Measurements from ENCODE around the gene AFF2. TPM values are rescaled to one million over a fixed set of nuclear protein-coding genes. Genes with fewer than 3 reads are reported as not detected.

The AFF2 gene
- total and polyA plus RNA-seq, 5 donors from 2014 or later = 1.1 TPM; not detected in 4

GRCh38 chrX:148942754-148943153, 442.3 kb downstream of the AFF2 start:
- Mint-ChIP-seq H3K9me3 (peaks cover 0 to 3% (median 0%) of the 10 kb centered on the region in 7 donors), H3K4me3 (no peak overlapping the region), H3K27ac (no peak overlapping the region), H3K36me3 (no peaks in the 10 kb centered on the region), H3K27me3 (no peaks in the 10 kb centered on the region), H3K4me1 (no peaks in the 10 kb centered on the region)
- DNase-seq (no peak), ATAC-seq (ENCODE audit: low read depth in 2 of 2) (no peak)
- no peaks in the 10 kb centered on the region for H3K4me1 ChIP-seq (ENCODE audit: control insufficient read depth, insufficient read depth, low read length, poor library complexity, severe bottlenecking)
- no peak overlapping the region for H3K27ac ChIP-seq (ENCODE audit: insufficient read depth, low read length, poor library complexity, severe bottlenecking)
- no peaks in the 10 kb centered on the region for H3K27me3 ChIP-seq (ENCODE audit: control insufficient read depth, insufficient read depth, low read length)
- no peak overlapping the region for H3K4me3 ChIP-seq (ENCODE audit: low read depth, low read length)
- no peaks in the 10 kb centered on the region for H3K36me3 ChIP-seq (ENCODE audit: control insufficient read depth, insufficient read depth, low read length)
- H3K9me3 ChIP-seq (ENCODE audit: control insufficient read depth in 2 of 2, low read length in 2 of 2) = no peaks in the 10 kb centered on the region

GRCh38 chrX:148947399-148947975, 447.1 kb downstream of the AFF2 start:
- Histone ChIP-seq H3K4me3 (ENCODE audit: low read depth, low read length) (no peak overlapping the region), H3K27me3 (ENCODE audit: control insufficient read depth, insufficient read depth, low read length) (no peaks in the 10 kb centered on the region), H3K36me3 (ENCODE audit: control insufficient read depth, insufficient read depth, low read length) (no peaks in the 10 kb centered on the region), H3K27ac (ENCODE audit: insufficient read depth, low read length, poor library complexity, severe bottlenecking) (no peak overlapping the region), H3K4me1 (ENCODE audit: control insufficient read depth, insufficient read depth, low read length, poor library complexity, severe bottlenecking) (no peaks in the 10 kb centered on the region), H3K9me3 (ENCODE audit: control insufficient read depth in 2 of 2, low read length in 2 of 2) (no peaks in the 10 kb centered on the region)
- no peaks in the 10 kb centered on the region for H3K36me3 Mint-ChIP-seq
- H3K9me3 Mint-ChIP-seq = no peaks in the 10 kb centered on the region
- no peaks in the 10 kb centered on the region for H3K27me3 Mint-ChIP-seq
- H3K27ac Mint-ChIP-seq = no peak overlapping the region
- H3K4me3 Mint-ChIP-seq = no peak overlapping the region
- H3K4me1 Mint-ChIP-seq = no peaks in the 10 kb centered on the region
- ATAC-seq (ENCODE audit: low read depth in 2 of 2) (no peak), DNase-seq (no peak)

- Histone ChIP-seq H3K4me3 (ENCODE audit: low read depth, low read length) (no peak overlapping the region), H3K27ac (ENCODE audit: insufficient read depth, low read length, poor library complexity, severe bottlenecking) (no peak overlapping the region), H3K9me3 (ENCODE audit: control insufficient read depth in 2 of 2, low read length in 2 of 2) (no peaks in the 10 kb centered on the region), H3K4me1 (ENCODE audit: control insufficient read depth, insufficient read depth, low read length, poor library complexity, severe bottlenecking) (no peaks in the 10 kb centered on the region), H3K27me3 (ENCODE audit: control insufficient read depth, insufficient read depth, low read length) (no peaks in the 10 kb centered on the region), H3K36me3 (ENCODE audit: control insufficient read depth, insufficient read depth, low read length) (no peaks in the 10 kb centered on the region)
- Mint-ChIP-seq H3K36me3 (no peaks in the 10 kb centered on the region), H3K9me3 (no peaks in the 10 kb centered on the region), H3K4me3 (no peak overlapping the region), H3K27ac (no peak overlapping the region), H3K27me3 (no peaks in the 10 kb centered on the region), H3K4me1 (no peaks in the 10 kb centered on the region)
- DNase-seq (no peak), ATAC-seq (ENCODE audit: low read depth in 2 of 2) (no peak)
Observed at GRCh38 chrX:148956352-148956751, 455.9 kb downstream of the AFF2 start.

GRCh38 chrX:148958901-148959300, 458.5 kb downstream of the AFF2 start:
- Histone ChIP-seq H3K4me1 (ENCODE audit: control insufficient read depth, insufficient read depth, low read length, poor library complexity, severe bottlenecking) (no peaks in the 10 kb centered on the region), H3K36me3 (ENCODE audit: control insufficient read depth, insufficient read depth, low read length) (no peaks in the 10 kb centered on the region), H3K4me3 (ENCODE audit: low read depth, low read length) (no peak overlapping the region), H3K27ac (ENCODE audit: insufficient read depth, low read length, poor library complexity, severe bottlenecking) (no peak overlapping the region), H3K9me3 (ENCODE audit: control insufficient read depth in 2 of 2, low read length in 2 of 2) (no peaks in the 10 kb centered on the region), H3K27me3 (ENCODE audit: control insufficient read depth, insufficient read depth, low read length) (no peaks in the 10 kb centered on the region)
- H3K27ac Mint-ChIP-seq = no peak overlapping the region
- H3K36me3 Mint-ChIP-seq = no peaks in the 10 kb centered on the region
- no peaks in the 10 kb centered on the region for H3K4me1 Mint-ChIP-seq
- no peaks in the 10 kb centered on the region for H3K27me3 Mint-ChIP-seq
- DNase-seq (no peak), ATAC-seq (ENCODE audit: low read depth in 2 of 2) (no peak)
- no peaks in the 10 kb centered on the region for H3K9me3 Mint-ChIP-seq
- no peak overlapping the region for H3K4me3 Mint-ChIP-seq

GRCh38 chrX:148960060-148960459, 459.6 kb downstream of the AFF2 start:
- no peak for DNase-seq
- Histone ChIP-seq H3K27me3 (ENCODE audit: control insufficient read depth, insufficient read depth, low read length) (no peaks in the 10 kb centered on the region), H3K9me3 (ENCODE audit: control insufficient read depth in 2 of 2, low read length in 2 of 2) (no peaks in the 10 kb centered on the region), H3K4me1 (ENCODE audit: control insufficient read depth, insufficient read depth, low read length, poor library complexity, severe bottlenecking) (no peaks in the 10 kb centered on the region), H3K36me3 (ENCODE audit: control insufficient read depth, insufficient read depth, low read length) (no peaks in the 10 kb centered on the region), H3K27ac (ENCODE audit: insufficient read depth, low read length, poor library complexity, severe bottlenecking) (no peak overlapping the region), H3K4me3 (ENCODE audit: low read depth, low read length) (no peak overlapping the region)
- Mint-ChIP-seq H3K27ac (no peak overlapping the region), H3K27me3 (no peaks in the 10 kb centered on the region), H3K4me1 (no peaks in the 10 kb centered on the region), H3K4me3 (no peak overlapping the region), H3K9me3 (no peaks in the 10 kb centered on the region), H3K36me3 (no peaks in the 10 kb centered on the region)
- no peak for ATAC-seq (ENCODE audit: low read depth in 2 of 2)

GRCh38 chrX:148961985-148962384, 461.6 kb downstream of the AFF2 start:
- Mint-ChIP-seq H3K9me3 (no peaks in the 10 kb centered on the region), H3K4me1 (no peaks in the 10 kb centered on the region), H3K27ac (no peak overlapping the region), H3K27me3 (no peaks in the 10 kb centered on the region), H3K4me3 (no peak overlapping the region), H3K36me3 (no peaks in the 10 kb centered on the region)
- no peak for ATAC-seq (ENCODE audit: low read depth in 2 of 2)
- Histone ChIP-seq H3K27ac (ENCODE audit: insufficient read depth, low read length, poor library complexity, severe bottlenecking) (no peak overlapping the region), H3K9me3 (ENCODE audit: control insufficient read depth in 2 of 2, low read length in 2 of 2) (no peaks in the 10 kb centered on the region), H3K4me3 (ENCODE audit: low read depth, low read length) (no peak overlapping the region), H3K4me1 (ENCODE audit: control insufficient read depth, insufficient read depth, low read length, poor library complexity, severe bottlenecking) (no peaks in the 10 kb centered on the region), H3K36me3 (ENCODE audit: control insufficient read depth, insufficient read depth, low read length) (no peaks in the 10 kb centered on the region), H3K27me3 (ENCODE audit: control insufficient read depth, insufficient read depth, low read length) (no peaks in the 10 kb centered on the region)
- DNase-seq = no peak

- no peaks in the 10 kb centered on the region for H3K36me3 Mint-ChIP-seq
- H3K4me1 ChIP-seq (ENCODE audit: control insufficient read depth, insufficient read depth, low read length, poor library complexity, severe bottlenecking) = no peaks in the 10 kb centered on the region
- no peak for ATAC-seq (ENCODE audit: low read depth in 2 of 2)
- no peak overlapping the region for H3K27ac ChIP-seq (ENCODE audit: insufficient read depth, low read length, poor library complexity, severe bottlenecking)
- H3K9me3 ChIP-seq (ENCODE audit: control insufficient read depth in 2 of 2, low read length in 2 of 2) = no peaks in the 10 kb centered on the region
- H3K36me3 ChIP-seq (ENCODE audit: control insufficient read depth, insufficient read depth, low read length) = no peaks in the 10 kb centered on the region
- no peak for DNase-seq
- no peaks in the 10 kb centered on the region for H3K27me3 Mint-ChIP-seq
- H3K4me3 Mint-ChIP-seq = no peak overlapping the region
- no peak overlapping the region for H3K4me3 ChIP-seq (ENCODE audit: low read depth, low read length)
- H3K27me3 ChIP-seq (ENCODE audit: control insufficient read depth, insufficient read depth, low read length) = no peaks in the 10 kb centered on the region
- no peaks in the 10 kb centered on the region for H3K4me1 Mint-ChIP-seq
- H3K9me3 Mint-ChIP-seq = peaks cover 0 to 3% (median 0%) of the 10 kb centered on the region in 7 donors
- no peak overlapping the region for H3K27ac Mint-ChIP-seq
Observed at GRCh38 chrX:148976571-148977400, 476.4 kb downstream of the AFF2 start.

GRCh38 chrX:148979786-148980185, 479.4 kb downstream of the AFF2 start:
- Histone ChIP-seq H3K27ac (ENCODE audit: insufficient read depth, low read length, poor library complexity, severe bottlenecking) (no peak overlapping the region), H3K9me3 (ENCODE audit: control insufficient read depth in 2 of 2, low read length in 2 of 2) (no peaks in the 10 kb centered on the region), H3K4me3 (ENCODE audit: low read depth, low read length) (no peak overlapping the region), H3K36me3 (ENCODE audit: control insufficient read depth, insufficient read depth, low read length) (no peaks in the 10 kb centered on the region), H3K4me1 (ENCODE audit: control insufficient read depth, insufficient read depth, low read length, poor library complexity, severe bottlenecking) (no peaks in the 10 kb centered on the region), H3K27me3 (ENCODE audit: control insufficient read depth, insufficient read depth, low read length) (no peaks in the 10 kb centered on the region)
- Mint-ChIP-seq H3K4me3 (no peak overlapping the region), H3K27ac (no peak overlapping the region), H3K36me3 (no peaks in the 10 kb centered on the region), H3K4me1 (no peaks in the 10 kb centered on the region), H3K27me3 (no peaks in the 10 kb centered on the region), H3K9me3 (no peaks in the 10 kb centered on the region)
- ATAC-seq (ENCODE audit: low read depth in 2 of 2) (no peak), DNase-seq (no peak)
